GM19328 (cell line): ENCODE data around the gene CEP85.
"Not testable (repeated sequence)": the region's sequence is repeated elsewhere in the genome, so short reads cannot be mapped to it uniquely, and the experiment has no call there.

Experiments
- ATAC-seq: cut with Tn5 transposase; IDR thresholded peaks from one replicate; pipeline ENCODE4 v1.9.1; 2021; ENCODE audit warnings: mild to moderate bottlenecking, moderate library complexity; ENCODE audit not compliant: unreplicated experiment

CEP85 gene

GRCh38 chr1:26307363-26307781, 73.4 kb downstream of the CEP85 start:
- no peak for ATAC-seq

- not testable (repeated sequence) for ATAC-seq
Measured at GRCh38 chr1:26307966-26308899, 74.2 kb downstream of the CEP85 start.

- ATAC-seq: no peak
Measured at GRCh38 chr1:26314501-26314900, 80.5 kb downstream of the CEP85 start.

GRCh38 chr1:26315874-26316850, 82.2 kb downstream of the CEP85 start:
- no peak for ATAC-seq

GRCh38 chr1:26317146-26317545, 83.1 kb downstream of the CEP85 start:
- no peak for ATAC-seq

- no peak for ATAC-seq
Measured at GRCh38 chr1:26317612-26318337, 83.8 kb downstream of the CEP85 start, which contains the start of gene CD52. Gene CD52 (plus strand): TSS chr1:26317958. CDS start chr1:26318018, 60 bp downstream.

GRCh38 chr1:26318338-26319064, 84.5 kb downstream of the CEP85 start:
- no peak for ATAC-seq

- no peak for ATAC-seq
Measured at GRCh38 chr1:26320896-26321295, 86.9 kb downstream of the CEP85 start.

GRCh38 chr1:26321315-26322041, 87.5 kb downstream of the CEP85 start:
- ATAC-seq: no peak

- ATAC-seq: no peak
Measured at GRCh38 chr1:26322042-26322331, 88.0 kb downstream of the CEP85 start.

- ATAC-seq: no peak
Measured at GRCh38 chr1:26323382-26323781, 89.4 kb downstream of the CEP85 start.

GRCh38 chr1:26324550-26324949, 90.5 kb downstream of the CEP85 start:
- ATAC-seq: no peak

GRCh38 chr1:26327956-26328362, 94.0 kb downstream of the CEP85 start:
- no peak for ATAC-seq
